ENCODE data around the gene TMEM52B.
"Not testable (repeated sequence)": the region's sequence is repeated elsewhere in the genome, so short reads cannot be mapped to it uniquely, and the experiment has no call there.

Gene TMEM52B

GRCh38 chr12:10171973-10172728 lies 6.7 kb upstream of the TMEM52B start, which contains the start of gene OLR1:
TSS of gene OLR1 (minus strand) at chr12:10172132. CDS start at chr12:10172077, 55 bp downstream.
- DNase-seq (ENCODE audit: low spot score): no peak

GRCh38 chr12:10174986-10175614 lies 3.7 kb upstream of the TMEM52B start:
- DNase-seq (ENCODE audit: low spot score): no peak

GRCh38 chr12:10175846-10176636 lies 2.8 kb upstream of the TMEM52B start:
- DNase-seq (ENCODE audit: low spot score): no peak

GRCh38 chr12:10179776-10180181 lies 947 bp downstream of the TMEM52B start:
- DNase-seq (ENCODE audit: low spot score): no peak

- DNase-seq (ENCODE audit: low spot score): no peak
These were observed 3.7 kb downstream of the TMEM52B start for GRCh38 chr12:10182354-10183049.

- DNase-seq (ENCODE audit: low spot score): no peak
These were observed 5.5 kb downstream of the TMEM52B start for GRCh38 chr12:10184261-10184843.

GRCh38 chr12:10186299-10186698 lies 7.5 kb downstream of the TMEM52B start:
- DNase-seq (ENCODE audit: low spot score): no peak

- DNase-seq (ENCODE audit: low spot score): not testable (repeated sequence)
These were observed 8.1 kb downstream of the TMEM52B start for GRCh38 chr12:10186958-10187357.

GRCh38 chr12:10189653-10190052 lies 10.8 kb downstream of the TMEM52B start:
- DNase-seq (ENCODE audit: low spot score): no peak

GRCh38 chr12:10190558-10191388 lies 11.9 kb downstream of the TMEM52B start:
- peak; percentile 63 for DNase-seq (ENCODE audit: low spot score)

GRCh38 chr12:10191865-10192264 lies 13.0 kb downstream of the TMEM52B start:
- DNase-seq (ENCODE audit: low spot score): no peak

GRCh38 chr12:10194160-10194670 lies 15.4 kb downstream of the TMEM52B start:
- DNase-seq (ENCODE audit: low spot score): no peak

- no peak for DNase-seq (ENCODE audit: low spot score)
These were observed 17.4 kb downstream of the TMEM52B start for GRCh38 chr12:10196210-10196609.

- no peak for DNase-seq (ENCODE audit: low spot score)
These were observed 19.0 kb downstream of the TMEM52B start for GRCh38 chr12:10197879-10198278.

- DNase-seq (ENCODE audit: low spot score): not testable (repeated sequence)
These were observed 25.7 kb downstream of the TMEM52B start for GRCh38 chr12:10204495-10204894.

- DNase-seq (ENCODE audit: low spot score): no peak
These were observed 26.5 kb downstream of the TMEM52B start for GRCh38 chr12:10205220-10205807.

- no peak for DNase-seq (ENCODE audit: low spot score)
These were observed 28.3 kb downstream of the TMEM52B start for GRCh38 chr12:10207136-10207535.

GRCh38 chr12:10210225-10210624 lies 31.4 kb downstream of the TMEM52B start:
- no peak for DNase-seq (ENCODE audit: low spot score)

GRCh38 chr12:10211101-10211939 lies 32.5 kb downstream of the TMEM52B start:
- DNase-seq (ENCODE audit: low spot score): no peak

Measured in CD4-positive, alpha-beta T cell treated with Interleukin-15 for 4 hours (primary cell).